Stimulated activated CD8-positive, alpha-beta memory T cell treated with anti-CD3 and anti-CD28 coated beads, Interleukin-4, amount 100 ng/mL, for 4 hours (primary cell): ENCODE data around the gene ERG.

Source experiments
- DNase-seq, 2 donors: peaks; one replicate each; pipeline ENCODE4 v3.0.0-alpha.2; 2020; ENCODE audit warnings: low read depth in 2 of 2, low spot score in 1 of 2

ERG gene

DNA sequence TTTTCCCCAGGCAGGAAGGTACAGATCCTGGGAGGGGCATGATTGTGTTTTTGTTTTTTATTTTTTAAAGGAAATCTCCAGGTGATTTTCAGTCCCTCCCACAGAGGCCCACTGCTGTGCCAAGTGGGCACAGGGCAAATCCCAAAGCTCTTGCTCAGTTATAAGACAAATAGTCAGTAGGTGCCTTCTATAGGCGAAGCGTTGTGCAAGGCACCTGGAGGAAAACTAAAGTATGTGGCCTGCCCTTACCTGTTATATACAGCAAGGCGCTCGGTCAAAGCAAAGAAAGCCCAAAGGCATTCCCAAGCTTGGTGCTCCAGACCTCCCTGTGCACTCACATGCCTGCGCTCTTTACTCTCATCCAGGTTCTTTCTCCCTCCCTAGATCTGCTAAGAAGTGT lies 160.5 kb downstream of the ERG start:
- DNase-seq = no peak

DNA sequence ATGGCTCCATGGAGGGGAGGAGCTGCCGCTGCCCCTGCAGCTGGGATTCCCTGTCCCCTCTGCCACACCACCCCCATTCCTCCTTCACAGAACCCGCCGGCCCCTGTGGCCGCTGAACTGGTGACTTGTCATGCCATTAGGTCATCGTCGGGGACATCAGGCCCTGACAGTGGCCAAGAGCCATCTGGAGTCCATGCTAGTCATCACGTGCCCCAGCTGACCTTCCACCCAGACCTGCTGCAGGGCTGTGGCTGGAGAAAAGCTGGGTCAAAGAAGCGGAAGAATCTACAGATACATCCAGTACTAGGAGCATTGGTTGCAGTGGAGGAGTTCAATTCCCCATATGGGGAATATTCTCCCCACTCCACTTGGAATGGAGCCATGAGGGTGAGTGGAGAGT lies 163.4 kb downstream of the ERG start:
- DNase-seq = no peak

DNA sequence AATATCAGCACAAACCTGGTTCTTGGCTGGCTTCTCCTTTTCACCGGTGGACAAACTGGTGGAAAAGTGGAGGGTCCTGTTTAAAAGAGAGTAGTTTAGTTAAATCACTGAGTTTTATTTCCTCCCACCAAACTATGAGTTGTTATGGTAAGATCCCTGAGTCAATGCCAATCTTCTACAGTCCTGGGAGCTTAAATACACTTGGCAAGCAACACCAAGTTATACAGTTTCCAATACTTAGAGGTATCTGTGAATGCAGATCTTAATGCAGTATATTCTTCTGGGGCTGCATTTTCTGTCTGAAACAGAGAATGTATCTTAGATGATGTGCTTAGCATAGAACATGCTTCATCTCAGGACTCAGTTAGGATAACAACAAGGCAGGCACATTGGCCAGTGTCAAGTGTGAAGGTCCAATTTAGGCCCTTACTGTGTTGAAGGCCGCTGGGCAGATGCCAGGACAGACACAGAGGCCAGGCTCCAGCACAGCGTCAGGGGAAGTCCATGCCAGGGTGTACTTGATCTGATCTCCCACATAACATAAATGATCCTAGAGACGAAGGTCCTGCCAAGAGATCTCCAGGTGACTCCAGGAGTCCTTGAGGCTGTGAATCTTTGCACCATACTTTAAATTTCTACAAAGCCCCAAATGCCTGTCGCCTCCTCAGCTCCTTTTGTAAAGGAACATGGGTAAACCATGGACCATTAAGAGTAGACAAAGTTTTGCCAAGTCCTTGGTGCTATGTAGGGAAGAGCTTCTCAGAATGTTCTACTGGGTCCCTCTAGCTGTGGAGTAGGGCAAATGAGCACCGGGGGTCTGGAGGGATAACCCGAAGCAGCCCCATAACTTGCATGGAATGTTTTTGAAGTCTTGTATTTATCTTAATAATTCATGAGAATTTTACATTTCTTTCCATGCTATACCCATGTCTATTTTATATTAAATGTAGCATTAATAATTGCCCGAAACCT lies 164.7 kb downstream of the ERG start:
- DNase-seq = no peak

DNA sequence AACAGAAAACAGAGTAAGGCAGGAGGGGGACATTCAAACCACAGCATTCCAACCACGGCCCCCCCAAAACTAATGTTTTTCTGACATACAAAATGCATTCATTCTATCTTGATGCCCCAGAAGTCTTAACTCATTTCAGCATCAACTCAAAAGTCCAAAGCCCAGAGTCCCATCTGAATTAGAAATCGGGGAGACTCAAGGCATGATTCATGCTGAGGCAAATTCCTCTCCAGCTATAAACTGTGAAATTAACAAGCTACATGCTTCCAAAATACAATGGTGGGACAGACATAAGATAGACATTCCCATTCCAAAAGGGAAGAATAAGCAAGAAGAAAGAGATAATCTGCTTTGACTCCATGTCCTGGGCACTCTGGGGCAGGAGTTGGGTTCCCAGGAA lies 167.6 kb downstream of the ERG start:
- no peak for DNase-seq
